GM10248 (cell line): Measurements from ENCODE around the gene LMO2.
"Not testable (repeated sequence)": the region's sequence is repeated elsewhere in the genome, so short reads cannot be mapped to it uniquely, and the experiment has no call there.

Experiments
- CTCF ChIA-PET: fragments of 300-600 bp; sonication (Branson Sonifier 250); formaldehyde crosslinking; extraction: SDS; loops from one replicate; lab custom pipeline; 2021; ENCODE audit warnings: antibody characterized with exemption; lab: Yijun Ruan, JAX
- POLR2A ChIA-PET: fragments of 350-650 bp; sonication (Branson Sonifier 250); formaldehyde crosslinking; extraction: SDS; loops from one replicate; lab custom pipeline; 2020; ENCODE audit warnings: antibody characterized with exemption; lab: Yijun Ruan, JAX
- DNase-seq: peaks from one replicate; pipeline ENCODE4 v3.0.0; 2012; ENCODE audit errors: extremely low spot score
- TF ChIP-seq, protein P1 (sequence below): IDR thresholded peaks from 2 replicates; pipeline ENCODE4 v1.5.1; 2012; ENCODE audit warnings: mild to moderate bottlenecking, low read depth; ENCODE audit errors: extremely low read depth, missing control alignments, control extremely low read depth

The LMO2 gene

DNA sequence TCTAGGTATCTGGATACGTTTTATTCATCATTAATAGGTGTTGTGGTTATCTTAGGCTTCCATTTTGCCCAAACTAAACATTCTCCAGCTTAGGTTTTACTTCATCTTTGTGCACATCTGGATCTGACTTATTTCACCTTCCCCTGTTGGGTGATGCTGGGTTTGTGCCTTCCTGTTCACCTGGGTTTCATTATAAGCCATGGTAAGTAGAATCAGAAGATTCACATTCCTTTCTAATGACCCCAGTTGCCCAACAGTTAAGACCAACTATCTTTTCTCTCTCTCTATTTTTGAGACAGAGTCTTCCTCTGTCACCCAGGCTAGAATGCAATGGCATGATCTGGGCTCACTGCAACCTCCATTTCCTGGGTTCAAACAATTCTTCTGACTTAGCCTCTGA lies 44.6 kb downstream of the LMO2 start:
- POLR2A ChIA-PET = no interaction called here
- TF ChIP-seq, protein P1, sequence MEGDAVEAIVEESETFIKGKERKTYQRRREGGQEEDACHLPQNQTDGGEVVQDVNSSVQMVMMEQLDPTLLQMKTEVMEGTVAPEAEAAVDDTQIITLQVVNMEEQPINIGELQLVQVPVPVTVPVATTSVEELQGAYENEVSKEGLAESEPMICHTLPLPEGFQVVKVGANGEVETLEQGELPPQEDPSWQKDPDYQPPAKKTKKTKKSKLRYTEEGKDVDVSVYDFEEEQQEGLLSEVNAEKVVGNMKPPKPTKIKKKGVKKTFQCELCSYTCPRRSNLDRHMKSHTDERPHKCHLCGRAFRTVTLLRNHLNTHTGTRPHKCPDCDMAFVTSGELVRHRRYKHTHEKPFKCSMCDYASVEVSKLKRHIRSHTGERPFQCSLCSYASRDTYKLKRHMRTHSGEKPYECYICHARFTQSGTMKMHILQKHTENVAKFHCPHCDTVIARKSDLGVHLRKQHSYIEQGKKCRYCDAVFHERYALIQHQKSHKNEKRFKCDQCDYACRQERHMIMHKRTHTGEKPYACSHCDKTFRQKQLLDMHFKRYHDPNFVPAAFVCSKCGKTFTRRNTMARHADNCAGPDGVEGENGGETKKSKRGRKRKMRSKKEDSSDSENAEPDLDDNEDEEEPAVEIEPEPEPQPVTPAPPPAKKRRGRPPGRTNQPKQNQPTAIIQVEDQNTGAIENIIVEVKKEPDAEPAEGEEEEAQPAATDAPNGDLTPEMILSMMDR = no peak
- CTCF ChIA-PET = interaction anchor here (1.0 to 3.0 kb wide), 6 partner anchors 9 to 150 kb away, joined by 3 to 17 read pairs (median 6); no protein-coding TSS in a partner anchor
- DNase-seq = no peak

DNA sequence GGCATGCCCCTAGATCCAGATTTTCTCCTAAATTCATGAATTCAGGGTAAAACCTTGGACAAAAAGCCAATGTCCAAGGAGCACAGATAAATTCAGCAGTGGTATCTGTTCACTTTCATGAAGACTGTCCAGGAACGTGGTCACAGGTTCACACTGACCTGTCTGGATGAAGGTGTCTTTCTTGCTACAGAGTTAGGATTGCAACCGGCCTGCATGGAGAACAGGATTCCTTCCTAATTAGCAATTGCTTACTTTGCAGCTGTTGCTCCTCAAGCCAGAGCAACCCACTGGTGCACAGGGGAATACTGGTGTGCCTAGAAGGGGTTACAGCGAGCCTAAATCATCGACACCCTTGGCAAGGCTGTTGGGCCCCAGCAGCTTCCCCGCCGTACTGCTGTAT lies 47.6 kb downstream of the LMO2 start:
- TF ChIP-seq, protein P1 = no peak
- CTCF ChIA-PET = interaction anchor here (1.5 to 1.8 kb wide), 2 partner anchors 10 to 14 kb away, joined by 4 to 5 read pairs; no protein-coding TSS in a partner anchor
- POLR2A ChIA-PET = interaction anchor here (0.6 kb wide), 1 partner anchor 24 kb away, joined by 3 read pairs; no protein-coding TSS in a partner anchor
- DNase-seq = no peak

GRCh38 chr11:33843018-33843417 lies 48.9 kb downstream of the LMO2 start:
- TF ChIP-seq, protein P1 = no peak
- no peak for DNase-seq
- ChIA-PET POLR2A (no interaction called here), CTCF (interaction anchor here (0.7 to 1.9 kb wide), 8 partner anchors 8 to 437 kb away, joined by 3 to 10 read pairs (median 4); no protein-coding TSS in a partner anchor)

GRCh38 chr11:33842236-33842915 lies 49.5 kb downstream of the LMO2 start:
- ChIA-PET POLR2A (no interaction called here), CTCF (interaction anchor here (0.7 to 1.9 kb wide), 6 partner anchors 12 to 148 kb away, joined by 3 to 10 read pairs (median 4); no protein-coding TSS in a partner anchor)
- DNase-seq = no peak
- TF ChIP-seq, protein P1 = no peak

DNA sequence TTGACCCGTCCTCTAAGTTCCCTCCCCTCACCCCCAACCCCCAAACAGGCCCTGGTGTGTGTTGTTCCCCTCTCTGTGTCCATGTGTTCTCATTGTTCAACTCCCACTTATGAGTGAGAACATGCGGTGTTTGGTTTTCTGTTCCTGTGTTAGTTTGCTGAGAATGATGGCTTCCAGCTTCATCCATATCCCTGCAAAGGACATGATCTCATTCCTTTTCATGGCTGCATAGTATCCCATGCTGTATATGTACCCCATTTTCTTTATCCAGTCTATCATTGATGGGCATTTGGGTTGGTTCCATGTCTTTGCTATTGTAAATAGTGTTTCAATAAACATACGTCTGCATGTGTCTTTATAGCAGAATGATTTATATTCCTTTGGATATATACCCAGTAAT lies 53.6 kb downstream of the LMO2 start:
- DNase-seq, POLR2A ChIA-PET: not testable (repeated sequence)
- CTCF ChIA-PET = interaction anchor here (1.2 kb wide), 1 partner anchor 149 kb away, joined by 3 read pairs; no protein-coding TSS in a partner anchor

DNA sequence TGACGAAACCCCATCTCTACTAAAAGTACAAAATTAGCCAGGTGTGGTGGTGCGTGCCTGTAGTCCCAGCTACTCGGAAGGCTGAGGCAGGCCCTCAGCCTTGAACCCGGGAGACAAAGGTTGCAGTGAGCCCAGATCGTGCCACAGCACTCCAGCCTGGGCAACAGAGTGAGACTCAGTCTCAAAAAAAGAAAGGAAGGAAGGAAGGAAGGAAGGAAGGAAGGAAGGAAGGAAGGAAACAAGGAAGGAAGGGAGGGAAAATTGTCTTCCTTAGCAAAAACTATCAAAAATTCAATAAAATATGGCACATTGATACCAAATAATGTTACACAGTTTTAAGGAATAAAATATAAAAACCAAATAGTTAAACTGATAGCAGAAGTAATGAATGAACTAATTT lies 54.5 kb downstream of the LMO2 start:
- POLR2A ChIA-PET, DNase-seq: not testable (repeated sequence)
- CTCF ChIA-PET = interaction anchor here (1.2 kb wide), 1 partner anchor 150 kb away, joined by 3 read pairs; no protein-coding TSS in a partner anchor

DNA sequence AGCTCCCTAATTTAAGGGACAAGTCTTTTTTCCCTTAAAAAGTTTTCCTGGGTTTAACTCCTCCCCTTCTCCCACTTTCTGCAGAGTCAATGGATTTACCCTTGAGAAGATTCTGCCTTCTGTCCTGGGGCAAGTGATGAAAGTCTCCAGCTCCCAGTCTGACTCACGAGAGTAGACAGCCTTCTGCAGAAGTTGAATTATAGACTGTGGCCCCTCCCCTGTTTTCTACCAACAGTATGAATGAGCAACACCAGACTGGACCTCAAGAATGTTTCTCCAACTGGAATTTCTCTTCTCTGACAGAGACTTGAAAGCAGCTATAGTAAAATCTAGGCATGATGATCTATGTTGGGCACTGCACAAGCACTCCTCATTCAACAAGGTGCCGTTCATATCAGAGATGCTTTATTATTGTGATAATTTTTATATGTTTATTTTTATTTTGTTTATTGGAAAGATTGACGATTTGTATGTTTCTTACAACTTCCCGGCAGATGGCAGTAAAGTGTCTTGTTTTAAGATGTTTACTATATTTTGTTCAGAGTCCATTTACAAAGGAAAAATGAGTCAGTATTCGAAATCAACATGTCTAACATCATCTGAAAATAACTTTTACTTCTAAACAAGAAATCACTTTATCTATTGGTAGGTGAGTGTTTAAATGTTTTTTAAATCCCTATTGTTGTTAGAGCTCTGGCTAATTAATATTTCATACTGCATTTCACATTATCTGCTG lies 56.6 kb downstream of the LMO2 start:
- no peak for DNase-seq
- ChIA-PET POLR2A (no interaction called here), CTCF (interaction anchor here (0.7 to 12.9 kb wide), 15 partner anchors 8 to 536 kb away, joined by 3 to 190 read pairs (median 4); no protein-coding TSS in a partner anchor)
- TF ChIP-seq, protein P1 = no peak
